WERI-Rb-1 (cell line): ENCODE results near the gene CXXC5.
"Not testable (repeated sequence)": the region's sequence is repeated elsewhere in the genome, so short reads cannot be mapped to it uniquely, and the experiment has no call there.

Source experiments
- DNase-seq: peaks from one replicate; pipeline ENCODE4 v3.0.0-alpha.2; 2020
- H3K27ac ChIP-seq: fragments of 250-450 bp; sonication (Bioruptor Pico); 2 replicates; pipeline ENCODE4 v1.5.1; 2020; ENCODE audit warnings: mild to moderate bottlenecking, moderate library complexity
- H3K27me3 ChIP-seq: fragments of 250-450 bp; sonication (Bioruptor Pico); 2 replicates; pipeline ENCODE4 v1.5.1; 2021; ENCODE audit warnings: mild to moderate bottlenecking, low read depth, moderate library complexity; ENCODE audit not compliant: insufficient read depth, severe bottlenecking
- H3K36me3 ChIP-seq: fragments of 250-450 bp; sonication (Bioruptor Pico); 2 replicates; pipeline ENCODE4 v1.5.1; 2020; ENCODE audit warnings: mild to moderate bottlenecking, moderate library complexity
- H3K4me3 ChIP-seq: 2 replicates; pipeline ENCODE4 v1.5.1; 2011; ENCODE audit warnings: low read depth, mild to moderate bottlenecking, control low read depth, low read length
- H3K9me3 ChIP-seq: fragments of 250-450 bp; sonication (Bioruptor Pico); 2 replicates; pipeline ENCODE4 v1.5.1; 2021; ENCODE audit warnings: mild to moderate bottlenecking, moderate library complexity; ENCODE audit not compliant: severe bottlenecking
- TF ChIP-seq, protein P1 (sequence below): IDR thresholded peaks from 2 replicates; pipeline ENCODE4 v1.5.1; 2011; ENCODE audit warnings: low read depth, mild to moderate bottlenecking, control low read depth, inconsistent platforms, low read length

CXXC5 gene

DNA sequence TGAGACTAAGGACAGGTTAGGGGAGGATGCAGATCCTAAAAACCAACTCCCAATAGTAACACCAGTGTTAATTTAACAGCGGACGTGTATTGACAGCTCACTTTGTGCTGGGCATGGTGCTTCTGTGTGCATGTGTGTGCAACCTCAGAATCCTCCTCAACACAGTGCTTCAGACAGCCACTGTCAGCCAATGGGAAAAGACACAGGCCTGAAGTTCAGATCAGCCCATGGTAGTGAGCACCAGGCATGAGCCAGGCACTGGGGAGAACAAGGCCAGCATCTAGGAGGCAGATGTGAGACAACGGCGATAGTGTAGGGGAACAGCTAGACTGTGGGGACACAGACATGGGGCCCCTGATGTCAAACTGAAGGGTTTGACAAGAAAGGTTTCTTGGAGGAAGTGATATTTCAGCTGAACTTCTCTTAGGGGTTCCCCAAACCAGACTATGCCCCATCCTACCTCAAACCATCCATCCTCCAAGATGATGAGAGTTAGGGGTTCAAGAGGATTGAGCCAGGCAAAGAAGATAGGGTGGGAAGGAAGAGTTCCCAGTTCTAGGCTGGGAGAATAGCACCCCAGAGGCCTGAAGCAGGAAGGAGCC lies 75.9 kb downstream of the CXXC5 start:
- Histone ChIP-seq H3K27me3 (no peaks in the 10 kb centered on the region), H3K27ac (no peak overlapping the region)
- TF ChIP-seq, protein P1, sequence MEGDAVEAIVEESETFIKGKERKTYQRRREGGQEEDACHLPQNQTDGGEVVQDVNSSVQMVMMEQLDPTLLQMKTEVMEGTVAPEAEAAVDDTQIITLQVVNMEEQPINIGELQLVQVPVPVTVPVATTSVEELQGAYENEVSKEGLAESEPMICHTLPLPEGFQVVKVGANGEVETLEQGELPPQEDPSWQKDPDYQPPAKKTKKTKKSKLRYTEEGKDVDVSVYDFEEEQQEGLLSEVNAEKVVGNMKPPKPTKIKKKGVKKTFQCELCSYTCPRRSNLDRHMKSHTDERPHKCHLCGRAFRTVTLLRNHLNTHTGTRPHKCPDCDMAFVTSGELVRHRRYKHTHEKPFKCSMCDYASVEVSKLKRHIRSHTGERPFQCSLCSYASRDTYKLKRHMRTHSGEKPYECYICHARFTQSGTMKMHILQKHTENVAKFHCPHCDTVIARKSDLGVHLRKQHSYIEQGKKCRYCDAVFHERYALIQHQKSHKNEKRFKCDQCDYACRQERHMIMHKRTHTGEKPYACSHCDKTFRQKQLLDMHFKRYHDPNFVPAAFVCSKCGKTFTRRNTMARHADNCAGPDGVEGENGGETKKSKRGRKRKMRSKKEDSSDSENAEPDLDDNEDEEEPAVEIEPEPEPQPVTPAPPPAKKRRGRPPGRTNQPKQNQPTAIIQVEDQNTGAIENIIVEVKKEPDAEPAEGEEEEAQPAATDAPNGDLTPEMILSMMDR = no peak

DNA sequence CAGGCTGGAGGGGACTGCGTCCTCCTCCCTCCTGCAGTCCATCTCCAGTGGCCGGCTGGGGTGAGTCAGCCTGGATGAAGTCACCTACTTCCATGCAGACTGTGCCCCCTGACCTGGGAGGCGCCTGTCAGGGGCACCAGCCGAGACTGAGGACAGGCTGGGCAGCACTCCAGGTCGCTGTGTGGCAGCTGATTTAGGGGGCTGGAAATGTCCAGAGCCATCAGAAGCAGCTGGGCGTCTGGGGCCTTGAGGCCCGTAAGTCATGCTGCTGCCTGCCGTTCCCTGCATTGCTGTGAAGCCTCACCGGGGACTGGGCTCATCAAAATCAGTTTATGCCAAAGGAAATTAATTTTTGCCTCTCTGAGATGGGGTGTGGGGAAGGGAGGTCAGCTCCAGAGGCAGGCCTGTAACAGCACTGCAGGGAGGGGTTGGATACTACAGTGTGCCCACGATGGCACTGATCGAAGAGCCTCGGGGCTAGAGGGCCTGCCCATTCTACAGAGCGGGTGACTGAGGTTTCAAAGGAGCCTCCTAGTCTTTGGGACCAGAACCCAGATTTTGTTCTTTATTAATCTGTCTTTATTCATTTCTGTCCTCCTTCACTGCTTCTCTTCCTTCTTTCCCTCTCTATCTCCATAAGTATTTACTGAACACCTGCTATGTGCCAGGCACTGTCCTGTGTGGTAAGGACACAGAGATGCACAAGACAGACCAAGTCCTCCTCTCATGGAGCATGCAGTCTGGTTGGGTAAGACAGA lies 77.1 kb downstream of the CXXC5 start:
- no peak overlapping the region for H3K27ac ChIP-seq
- no peaks in the 10 kb centered on the region for H3K36me3 ChIP-seq
- no peaks in the 10 kb centered on the region for H3K9me3 ChIP-seq
- H3K4me3 ChIP-seq = no peak overlapping the region
- TF ChIP-seq, protein P1 = no peak
- no peak for DNase-seq
- no peaks in the 10 kb centered on the region for H3K27me3 ChIP-seq

More for the DNA sequence above, 75.9 kb downstream of the CXXC5 start:
- no peak overlapping the region for H3K4me3 ChIP-seq
- H3K36me3 ChIP-seq = no peaks in the 10 kb centered on the region
- DNase-seq = no peak
- H3K9me3 ChIP-seq = peaks cover 6% of the 10 kb centered on the region

DNA sequence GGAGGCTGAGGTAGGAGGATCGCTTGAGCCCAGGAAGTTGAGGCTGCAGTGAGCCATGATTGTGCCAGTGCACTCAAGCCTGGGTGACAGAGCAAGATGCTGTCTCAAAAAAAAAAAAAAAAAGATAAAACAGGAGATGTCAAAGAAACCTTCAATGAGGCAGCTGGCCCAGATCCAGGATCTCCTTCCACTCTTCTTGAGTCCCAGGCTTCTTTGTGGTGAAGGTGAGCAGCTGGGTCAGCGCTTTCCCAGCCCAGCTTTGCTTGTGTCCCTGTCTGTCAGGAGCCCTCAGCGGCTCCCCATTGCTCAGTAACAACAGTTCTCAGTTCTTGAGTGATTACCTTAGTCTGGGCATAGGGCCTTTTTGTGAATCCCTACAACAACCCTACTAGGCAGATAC lies 78.1 kb downstream of the CXXC5 start:
- Histone ChIP-seq H3K4me3 (no peak overlapping the region), H3K27ac (no peak overlapping the region), H3K9me3 (no peaks in the 10 kb centered on the region), H3K27me3 (no peaks in the 10 kb centered on the region), H3K36me3 (no peaks in the 10 kb centered on the region)
- TF ChIP-seq, protein P1 = no peak
- DNase-seq = no peak

DNA sequence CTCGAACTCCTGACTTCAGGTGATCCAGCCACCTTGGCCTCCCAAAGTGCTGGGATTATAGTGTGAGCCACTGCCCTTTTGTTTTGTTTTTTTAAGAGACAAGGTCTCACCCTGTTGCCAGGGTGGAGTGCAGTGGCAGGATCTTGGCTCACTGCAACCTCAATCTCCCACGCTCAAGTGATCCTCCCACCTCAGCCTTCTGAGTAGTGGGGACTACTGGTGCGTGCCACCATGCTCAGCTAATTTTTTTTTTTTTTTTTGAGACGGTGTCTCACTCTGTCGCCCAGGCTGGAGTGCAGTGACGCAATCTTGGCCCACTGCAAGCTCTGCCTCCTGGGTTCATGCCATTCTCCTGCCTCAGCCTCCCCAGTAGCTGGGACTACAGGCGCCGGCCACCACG lies 79.5 kb downstream of the CXXC5 start:
- not testable (repeated sequence) for H3K9me3 ChIP-seq, H3K27me3 ChIP-seq, H3K4me3 ChIP-seq, H3K36me3 ChIP-seq, H3K27ac ChIP-seq, DNase-seq

DNA sequence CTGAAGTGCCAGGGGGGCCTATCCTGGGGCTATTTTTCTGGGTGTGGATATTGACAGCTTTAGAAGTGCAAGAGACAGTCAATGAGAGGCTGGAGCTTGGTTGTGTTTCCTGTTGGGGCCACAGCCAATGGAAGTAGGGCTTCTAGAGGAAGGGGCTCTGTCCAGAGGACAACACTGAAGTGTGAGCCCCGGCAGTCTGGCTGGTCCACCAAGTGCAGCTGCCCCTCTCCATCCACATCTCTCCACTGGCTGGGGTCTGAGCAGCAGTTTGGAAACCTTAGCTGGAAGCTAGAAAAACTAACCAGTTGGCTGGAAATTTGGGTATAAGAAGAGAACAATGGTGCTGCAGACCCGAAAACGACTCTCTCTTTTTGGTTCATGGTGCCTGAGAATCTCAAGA lies 83.1 kb downstream of the CXXC5 start:
- no peaks in the 10 kb centered on the region for H3K36me3 ChIP-seq
- H3K4me3 ChIP-seq = no peak overlapping the region
- no peaks in the 10 kb centered on the region for H3K9me3 ChIP-seq
- H3K27me3 ChIP-seq = no peaks in the 10 kb centered on the region
- no peak for DNase-seq
- TF ChIP-seq, protein P1 = no peak
- H3K27ac ChIP-seq = 0 out of 2 replicates have a peak overlapping the region, but pooled peaks have one; percentile 16

DNA sequence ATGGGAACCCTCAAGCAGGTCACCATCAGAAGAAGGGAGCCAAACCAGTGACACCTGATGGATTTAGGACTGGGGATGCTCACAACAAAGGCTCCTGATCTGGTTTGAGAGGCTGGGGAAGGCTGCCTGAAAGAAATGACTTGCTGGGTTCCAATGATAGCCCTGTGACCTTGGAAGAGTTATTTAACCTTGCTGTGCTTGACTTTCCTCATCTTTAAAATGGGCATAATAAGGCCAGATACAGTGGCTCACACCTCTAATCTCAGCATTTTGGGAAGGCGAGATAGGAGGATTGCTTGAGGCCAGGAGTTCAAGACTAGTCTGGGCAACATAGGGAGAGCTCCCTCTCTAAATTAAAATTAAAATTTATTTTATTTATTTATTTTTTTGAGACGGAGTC lies 83.9 kb downstream of the CXXC5 start:
- H3K9me3 ChIP-seq = no peaks in the 10 kb centered on the region
- no peaks in the 10 kb centered on the region for H3K27me3 ChIP-seq
- no peak overlapping the region for H3K4me3 ChIP-seq
- DNase-seq = no peak
- H3K36me3 ChIP-seq = no peaks in the 10 kb centered on the region
- no peak overlapping the region for H3K27ac ChIP-seq
- TF ChIP-seq, protein P1 = no peak
